ENCODE results near the gene EDDM13.
"Not testable (repeated sequence)": the region's sequence is repeated elsewhere in the genome, so short reads cannot be mapped to it uniquely, and the experiment has no call there.

The EDDM13 gene

GRCh38 chr19:56321989-56322440 is 49.5 kb downstream of the EDDM13 start:
- DNase-seq: no peak

DNA sequence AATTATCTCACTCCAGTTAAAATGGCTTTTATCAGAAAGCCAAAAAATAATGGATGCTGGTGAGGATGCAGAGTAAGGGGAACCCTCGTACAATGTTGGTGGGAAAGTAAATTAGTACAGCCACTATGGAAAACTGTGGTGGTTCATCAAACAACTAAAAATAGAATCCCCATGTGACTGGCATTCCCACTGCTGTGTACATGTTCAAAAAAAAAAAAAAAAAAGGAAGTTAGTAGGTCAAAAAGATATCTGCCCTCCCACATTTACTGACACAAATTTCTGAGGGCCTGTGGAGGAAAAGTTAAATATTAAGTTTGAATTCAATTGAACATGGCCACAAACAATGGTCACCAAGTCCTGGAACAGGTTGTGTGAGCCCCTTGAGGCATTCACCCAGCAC is 51.9 kb downstream of the EDDM13 start:
- DNase-seq: no peak

GRCh38 chr19:56332695-56333094 is 60.1 kb downstream of the EDDM13 start:
- DNase-seq: no peak

GRCh38 chr19:56333506-56333905 is 61.0 kb downstream of the EDDM13 start:
- DNase-seq: peak; percentile 35

DNA sequence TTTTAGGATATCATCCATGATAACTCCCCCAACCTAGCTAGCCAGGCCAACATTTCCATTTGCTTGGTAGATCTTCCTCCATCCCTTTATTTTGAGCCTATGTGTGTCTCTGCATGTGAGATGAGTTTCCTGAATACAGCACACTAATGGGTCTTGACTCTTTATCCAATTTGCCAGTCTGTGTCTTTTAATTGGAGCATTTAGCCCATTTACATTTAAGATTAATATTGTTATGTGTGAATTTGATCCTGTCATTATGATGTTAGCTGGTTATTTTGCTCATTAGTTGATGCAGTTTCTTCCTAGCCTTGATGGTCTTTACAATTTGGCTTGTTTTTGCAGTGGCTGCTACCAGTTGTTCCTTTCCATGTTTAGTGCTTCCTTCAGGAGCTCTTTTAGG is 62.8 kb downstream of the EDDM13 start:
- not testable (repeated sequence) for DNase-seq

GRCh38 chr19:56337077-56337476 is 64.5 kb downstream of the EDDM13 start:
- not testable (repeated sequence) for DNase-seq

- DNase-seq: not testable (repeated sequence)
Observed at GRCh38 chr19:56339031-56339430, 66.5 kb downstream of the EDDM13 start.

- DNase-seq: no peak
Observed at GRCh38 chr19:56341948-56342347, 69.4 kb downstream of the EDDM13 start.

DNA sequence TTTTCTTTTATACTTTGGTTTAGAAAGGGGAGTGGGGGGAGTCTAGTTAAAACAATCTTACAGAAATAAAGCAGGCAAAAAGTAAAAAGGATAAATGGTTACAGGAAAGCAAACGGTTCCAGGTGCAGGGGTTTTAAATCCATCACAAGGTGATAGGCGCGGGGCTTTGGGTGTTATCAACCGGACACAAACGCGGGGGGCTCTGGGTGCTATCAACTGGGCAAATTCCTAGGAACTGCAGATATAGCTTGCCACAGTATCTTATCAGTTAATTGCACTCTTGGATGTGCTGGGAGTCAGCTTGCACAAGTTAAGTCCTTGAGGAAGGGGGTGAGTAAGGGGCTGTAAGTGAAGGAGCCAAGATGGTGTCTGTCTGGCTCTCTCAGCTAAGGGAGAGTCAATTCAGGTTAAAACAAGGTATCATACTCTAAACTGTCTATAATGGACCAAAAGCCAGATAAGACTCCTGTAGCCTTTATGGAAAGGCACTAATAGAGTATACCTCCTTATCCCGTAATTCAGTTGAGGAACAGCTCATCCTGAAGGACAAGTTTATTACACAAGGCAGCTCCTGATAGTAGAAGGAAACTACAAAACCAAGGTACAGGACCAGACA is 74.7 kb downstream of the EDDM13 start:
- no peak for DNase-seq

- DNase-seq: no peak
Observed at GRCh38 chr19:56348289-56348877, 75.8 kb downstream of the EDDM13 start.

- DNase-seq: peak; percentile 51
Observed at GRCh38 chr19:56350416-56351045, 78.0 kb downstream of the EDDM13 start.

DNA sequence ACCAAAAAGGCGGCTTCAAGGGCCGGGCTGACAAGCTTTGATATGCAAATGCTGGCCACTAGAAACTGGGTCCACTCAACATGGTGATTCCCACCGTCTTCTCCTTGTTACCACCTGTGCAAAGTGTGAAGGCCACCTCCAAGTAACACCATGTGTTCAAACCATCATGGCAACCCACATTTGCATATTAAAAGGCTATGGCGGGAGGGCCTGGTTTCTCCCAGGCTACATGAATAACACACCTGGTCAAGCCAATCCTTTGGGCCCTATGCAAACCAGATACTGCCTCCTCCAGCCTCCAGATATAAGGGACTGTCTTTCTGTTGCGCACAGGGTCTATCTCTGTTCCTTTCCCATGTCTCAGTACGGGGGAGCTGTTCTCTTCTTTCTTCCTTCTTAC is 78.7 kb downstream of the EDDM13 start:
- no peak for DNase-seq

GRCh38 chr19:56355517-56355916 is 83.0 kb downstream of the EDDM13 start:
- no peak for DNase-seq

DNA sequence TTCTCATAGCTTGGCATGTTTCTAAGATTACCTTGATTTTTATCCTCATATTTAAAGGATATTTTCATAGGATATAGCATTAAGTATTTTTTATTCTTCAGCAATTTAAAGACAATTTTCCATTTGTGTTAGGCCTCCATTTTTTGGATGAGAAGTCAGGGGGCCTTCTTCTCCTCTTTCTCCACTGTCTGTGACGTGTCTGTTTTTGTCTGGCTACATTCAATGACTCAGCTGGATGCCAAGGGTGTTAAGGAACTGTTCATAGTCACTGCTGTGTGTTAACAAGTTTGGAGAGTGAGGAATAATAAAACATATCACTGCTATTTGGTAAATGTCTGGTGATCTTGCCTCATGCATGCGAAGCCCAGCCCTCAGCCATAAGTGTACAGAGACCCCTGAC is 84.4 kb downstream of the EDDM13 start:
- no peak for DNase-seq

Measured in fibroblast of skin of abdomen (primary cell).